COR-L47 (cell line): ENCODE data around the gene AOC3.
"Not testable (repeated sequence)": the region's sequence is repeated elsewhere in the genome, so short reads cannot be mapped to it uniquely, and the experiment has no call there.

Experiments used
- DNase-seq: peaks from one replicate; lab custom pipeline; 2025; lab: John Stamatoyannopoulos, UW

Gene AOC3

GRCh38 chr17:42844271-42844670 lies 6.7 kb upstream of the AOC3 start, which contains the start of gene AOC2:
Gene AOC2, plus strand, starts transcription at chr17:42844580. Its CDS starts 47 bp downstream, at chr17:42844627.
- DNase-seq, result no peak

GRCh38 chr17:42844761-42845555 lies 6.0 kb upstream of the AOC3 start:
- DNase-seq, result no peak

- DNase-seq, result no peak
These were observed 5.5 kb upstream of the AOC3 start for GRCh38 chr17:42845556-42845917.

GRCh38 chr17:42845918-42846593 lies 4.9 kb upstream of the AOC3 start:
- no peak for DNase-seq

- DNase-seq, result no peak
These were observed 4.3 kb upstream of the AOC3 start for GRCh38 chr17:42846594-42847280.

GRCh38 chr17:42848093-42848492 lies 2.9 kb upstream of the AOC3 start:
- no peak for DNase-seq

- no peak for DNase-seq
These were observed 2.0 kb upstream of the AOC3 start for GRCh38 chr17:42849031-42849430.

DNA sequence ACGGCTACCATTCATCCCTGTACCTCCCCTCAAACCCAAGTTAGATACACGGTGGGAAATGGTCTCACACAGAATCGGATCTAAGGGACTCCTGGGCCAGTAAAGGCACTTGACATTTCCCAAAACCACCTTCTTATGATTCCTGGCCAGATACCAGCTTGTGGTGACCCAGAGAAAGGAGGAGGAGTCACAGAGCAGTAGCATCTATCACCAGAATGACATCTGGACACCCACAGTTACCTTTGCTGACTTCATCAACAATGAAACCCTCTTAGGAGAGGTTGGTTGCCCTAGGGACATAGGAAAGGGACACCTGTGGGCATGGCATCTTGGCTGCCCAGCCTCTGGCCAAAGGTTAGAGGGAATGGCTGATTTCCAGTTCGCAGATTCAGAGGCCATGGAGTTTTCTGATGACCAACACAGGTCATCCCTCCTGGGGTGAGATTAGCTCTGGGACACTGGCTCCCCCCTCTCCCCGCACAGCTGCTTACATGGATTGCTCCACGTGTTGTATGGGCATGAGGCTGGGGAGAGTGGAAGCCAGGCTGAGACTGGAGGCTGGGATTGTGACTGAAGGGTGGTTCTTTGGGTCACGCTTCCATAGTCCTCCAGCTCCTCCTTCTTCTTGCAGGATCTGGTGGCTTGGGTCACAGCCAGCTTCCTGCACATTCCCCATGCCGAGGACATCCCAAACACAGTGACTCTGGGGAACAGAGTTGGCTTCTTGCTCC lies 1.4 kb upstream of the AOC3 start:
- no peak for DNase-seq

DNA sequence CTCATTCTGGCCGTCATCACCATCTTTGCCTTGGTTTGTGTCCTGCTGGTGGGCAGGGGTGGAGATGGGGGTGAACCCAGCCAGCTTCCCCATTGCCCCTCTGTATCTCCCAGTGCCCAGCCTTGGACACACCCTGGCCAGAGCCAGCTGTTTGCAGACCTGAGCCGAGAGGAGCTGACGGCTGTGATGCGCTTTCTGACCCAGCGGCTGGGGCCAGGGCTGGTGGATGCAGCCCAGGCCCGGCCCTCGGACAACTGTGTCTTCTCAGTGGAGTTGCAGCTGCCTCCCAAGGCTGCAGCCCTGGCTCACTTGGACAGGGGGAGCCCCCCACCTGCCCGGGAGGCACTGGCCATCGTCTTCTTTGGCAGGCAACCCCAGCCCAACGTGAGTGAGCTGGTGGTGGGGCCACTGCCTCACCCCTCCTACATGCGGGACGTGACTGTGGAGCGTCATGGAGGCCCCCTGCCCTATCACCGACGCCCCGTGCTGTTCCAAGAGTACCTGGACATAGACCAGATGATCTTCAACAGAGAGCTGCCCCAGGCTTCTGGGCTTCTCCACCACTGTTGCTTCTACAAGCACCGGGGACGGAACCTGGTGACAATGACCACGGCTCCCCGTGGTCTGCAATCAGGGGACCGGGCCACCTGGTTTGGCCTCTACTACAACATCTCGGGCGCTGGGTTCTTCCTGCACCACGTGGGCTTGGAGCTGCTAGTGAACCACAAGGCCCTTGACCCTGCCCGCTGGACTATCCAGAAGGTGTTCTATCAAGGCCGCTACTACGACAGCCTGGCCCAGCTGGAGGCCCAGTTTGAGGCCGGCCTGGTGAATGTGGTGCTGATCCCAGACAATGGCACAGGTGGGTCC lies 607 bp downstream of the AOC3 start:
- DNase-seq, result not testable (repeated sequence)

DNA sequence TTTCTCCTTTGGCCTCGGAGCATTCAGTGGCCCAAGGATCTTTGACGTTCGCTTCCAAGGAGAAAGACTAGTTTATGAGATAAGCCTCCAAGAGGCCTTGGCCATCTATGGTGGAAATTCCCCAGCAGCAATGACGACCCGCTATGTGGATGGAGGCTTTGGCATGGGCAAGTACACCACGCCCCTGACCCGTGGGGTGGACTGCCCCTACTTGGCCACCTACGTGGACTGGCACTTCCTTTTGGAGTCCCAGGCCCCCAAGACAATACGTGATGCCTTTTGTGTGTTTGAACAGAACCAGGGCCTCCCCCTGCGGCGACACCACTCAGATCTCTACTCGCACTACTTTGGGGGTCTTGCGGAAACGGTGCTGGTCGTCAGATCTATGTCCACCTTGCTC lies 1.4 kb downstream of the AOC3 start:
- no peak for DNase-seq

- DNase-seq, result no peak
These were observed 2.0 kb downstream of the AOC3 start for GRCh38 chr17:42853004-42853403.

GRCh38 chr17:42853597-42853967 lies 2.6 kb downstream of the AOC3 start:
- no peak for DNase-seq

GRCh38 chr17:42853968-42854790 lies 3.2 kb downstream of the AOC3 start:
- DNase-seq, result no peak

GRCh38 chr17:42855048-42855596 lies 4.1 kb downstream of the AOC3 start:
- DNase-seq, result no peak

- not testable (repeated sequence) for DNase-seq
These were observed 5.1 kb downstream of the AOC3 start for GRCh38 chr17:42856093-42856492.

DNA sequence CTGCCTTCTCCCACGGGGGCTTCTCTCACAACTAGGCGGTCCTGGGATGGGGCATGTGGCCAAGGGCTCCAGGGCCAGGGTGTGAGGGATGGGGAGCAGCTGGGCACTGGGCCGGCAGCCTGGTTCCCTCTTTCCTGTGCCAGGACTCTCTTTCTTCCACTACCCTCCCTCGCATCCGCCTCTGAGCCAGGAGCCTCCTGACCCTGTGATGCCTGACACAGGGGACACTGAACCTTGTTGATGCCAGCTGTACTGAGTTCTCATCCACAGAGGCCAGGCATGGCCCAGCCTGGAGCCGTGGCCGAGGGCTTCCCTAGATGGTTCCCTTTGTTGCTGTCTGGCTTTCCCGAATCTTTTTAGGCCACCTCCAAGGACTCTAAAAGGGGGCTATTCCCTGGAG lies 5.5 kb downstream of the AOC3 start:
- not testable (repeated sequence) for DNase-seq

DNA sequence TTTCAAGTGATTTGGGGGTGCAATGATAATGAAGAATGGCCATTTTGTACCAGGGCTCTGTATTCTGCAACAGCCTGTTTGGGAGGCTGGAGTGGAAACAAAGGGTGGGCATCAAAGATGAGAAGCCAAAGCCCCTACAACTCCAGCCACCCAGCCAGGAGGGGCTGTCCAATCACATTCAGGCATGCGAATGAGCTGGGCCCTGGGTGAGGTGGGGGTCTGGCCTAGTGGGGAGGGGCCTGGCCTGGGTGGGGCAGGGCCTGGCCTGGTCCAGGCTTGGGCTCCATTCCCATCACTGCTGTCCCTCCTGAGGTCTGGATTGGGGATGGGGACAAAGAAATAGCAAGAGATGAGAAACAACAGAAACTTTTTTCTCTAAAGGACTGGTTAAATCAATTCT lies 6.4 kb downstream of the AOC3 start:
- DNase-seq, result no peak

DNA sequence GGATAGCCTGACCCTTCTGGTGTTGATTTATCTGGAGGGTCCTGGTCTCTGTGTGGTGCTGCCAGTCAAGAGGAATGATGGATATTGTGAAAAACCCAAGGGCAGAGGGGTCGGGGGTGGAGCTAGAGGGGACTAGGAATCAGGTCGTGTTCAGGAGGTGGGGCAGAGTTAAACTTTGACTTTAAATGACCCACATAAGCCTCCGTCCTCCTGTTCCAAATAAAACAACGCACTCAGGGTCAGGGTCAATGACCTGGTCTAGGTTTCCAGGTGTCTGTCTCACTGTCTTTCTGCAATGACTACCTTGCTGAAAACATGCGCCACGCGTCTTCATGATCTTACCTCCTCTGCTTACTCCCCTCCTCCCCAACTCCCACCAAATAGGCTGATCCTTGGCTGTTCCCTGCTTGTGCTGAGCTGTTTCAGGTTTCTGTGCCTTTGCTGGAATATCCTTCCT lies 14.7 kb downstream of the AOC3 start:
- no peak for DNase-seq

DNA sequence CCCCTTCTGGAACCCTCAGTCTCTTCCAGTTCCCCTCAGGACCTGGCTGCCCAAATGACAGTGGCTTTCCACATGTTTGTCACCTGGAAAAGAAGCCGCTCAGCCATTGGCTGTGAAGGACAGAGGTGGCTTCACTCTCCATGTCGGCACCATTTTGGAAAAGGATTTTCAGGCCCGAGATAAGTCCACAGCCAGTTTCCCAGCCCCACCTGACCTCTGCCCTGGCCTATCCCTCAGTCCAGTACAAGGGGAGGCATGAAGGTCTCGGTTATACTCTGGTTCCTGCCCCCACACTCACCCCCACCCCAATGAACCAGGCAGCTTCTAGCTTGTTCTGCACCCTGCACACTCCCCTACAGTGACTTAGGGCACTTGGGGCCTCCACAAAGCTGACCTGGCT lies 15.2 kb downstream of the AOC3 start:
- no peak for DNase-seq
